Panc1 (cell line): ENCODE results near the gene RANBP17.

Experiments used
- CTCF ChIP-seq: fragments of 450-650 bp; IDR thresholded peaks from 2 replicates; pipeline ENCODE4 v1.5.1; 2017; ENCODE audit warnings: mild to moderate bottlenecking
- POLR2AphosphoS5 ChIP-seq: IDR thresholded peaks from 2 replicates; pipeline ENCODE4 v1.6.1; 2012; ENCODE audit warnings: mild to moderate bottlenecking, low read depth, low read length, moderate library complexity

GRCh38 chr5:171335616-171336015, 473.8 kb downstream of the RANBP17 start:
- TF ChIP-seq CTCF = no peak
- TF ChIP-seq POLR2AphosphoS5 = no peak
